Lower lobe of right lung (tissue), 2 donors: ENCODE measurements around the gene NME1. TPM values are rescaled to one million over a fixed set of nuclear protein-coding genes. Genes with fewer than 3 reads are reported as not detected.

Experiments
- ATAC-seq, 2 donors: fragments of 200-7000 bp; cut with Tn5 transposase; one replicate each; pipeline ENCODE4 v1.9.1; 2020 to 2022; ENCODE audit warnings: mild to moderate bottlenecking in 2 of 2, moderate library complexity in 2 of 2
- DNase-seq: peaks from one replicate; pipeline ENCODE4 v3.0.0-alpha.2; 2020
- H3K27ac ChIP-seq: fragments of 200-600 bp; one replicate; pipeline ENCODE4 v1.8.0; 2022
- H3K27me3 ChIP-seq: fragments of 200-600 bp; one replicate; pipeline ENCODE4 v1.8.0; 2022; ENCODE audit warnings: low read depth
- H3K36me3 ChIP-seq: fragments of 200-600 bp; one replicate; pipeline ENCODE4 v1.8.0; 2022; ENCODE audit warnings: mild to moderate bottlenecking
- H3K4me1 ChIP-seq: fragments of 200-600 bp; one replicate; pipeline ENCODE4 v1.8.0; 2022
- H3K4me3 ChIP-seq: fragments of 200-600 bp; one replicate; pipeline ENCODE4 v1.8.0; 2022; ENCODE audit warnings: mild to moderate bottlenecking
- H3K9me3 ChIP-seq: fragments of 200-600 bp; one replicate; pipeline ENCODE4 v1.8.0; 2022
- CTCF ChIP-seq: fragments of 200-600 bp; IDR thresholded peaks from one replicate; pipeline ENCODE4 v1.8.0; 2022; ENCODE audit warnings: antibody characterized with exemption, mild to moderate bottlenecking
- intact Hi-C: fragments of 100-400 bp; cut with DNase I; formaldehyde crosslinking; loops from one replicate; pipeline ENCODE4 v1.11.0; 2022
- total RNA-seq: library from RNA; stranded (reverse); fragmentation: NEBNext Ultra II Directional; extraction: Animal tissue kit (Norgen Biotek cat#: 25700); gene quantifications from one replicate; pipeline ENCODE4 v1.2.1, GENCODE V29; 2021
- donor health status: DM: no; HTN: yes; CAD: no; lungs with severe emphysema.

The NME1 gene
- total RNA-seq, 1 donor from 2014 or later, result 24.0 TPM

- peaks cover 6% of the 10 kb centered on the region for H3K36me3 ChIP-seq
- intact Hi-C loops, result loop anchor here (5.0 kb wide), 1 partner anchor 150 kb away; no protein-coding TSS in a partner anchor
- peak overlapping the region; percentile 81 for H3K27ac ChIP-seq
- no peaks in the 10 kb centered on the region for H3K9me3 ChIP-seq
- DNase-seq, result no peak
- H3K4me3 ChIP-seq, result peak overlapping the region; percentile 42
- TF ChIP-seq CTCF, result no peak
- H3K4me1 ChIP-seq, result peaks cover 20% of the 10 kb centered on the region
- peak in 1 of 2 donors; percentile 12 for ATAC-seq
- H3K27me3 ChIP-seq, result no peaks in the 10 kb centered on the region
These were observed 571 bp upstream of the NME1 start for GRCh38 chr17:51152766-51153209.

GRCh38 chr17:51154176-51154575, 817 bp downstream of the NME1 start:
- H3K36me3 ChIP-seq, result peaks cover 14% of the 10 kb centered on the region
- peaks cover 20% of the 10 kb centered on the region for H3K4me1 ChIP-seq
- intact Hi-C loops, result loop anchor here (5.0 kb wide), 1 partner anchor 152 kb away; no protein-coding TSS in a partner anchor
- H3K27ac ChIP-seq, result peak overlapping the region; percentile 81
- ATAC-seq, result no peak
- peak overlapping the region; percentile 67 for H3K4me3 ChIP-seq
- no peaks in the 10 kb centered on the region for H3K27me3 ChIP-seq
- no peaks in the 10 kb centered on the region for H3K9me3 ChIP-seq
- no peak for TF ChIP-seq CTCF
- no peak for DNase-seq

- TF ChIP-seq CTCF, result no peak
- peaks cover 20% of the 10 kb centered on the region for H3K4me1 ChIP-seq
- no peaks in the 10 kb centered on the region for H3K27me3 ChIP-seq
- intact Hi-C loops, result no loop called here
- ATAC-seq, result no peak
- peaks cover 15% of the 10 kb centered on the region for H3K36me3 ChIP-seq
- DNase-seq, result no peak
- no peak overlapping the region for H3K4me3 ChIP-seq
- no peaks in the 10 kb centered on the region for H3K9me3 ChIP-seq
- no peak overlapping the region for H3K27ac ChIP-seq
These were observed 2.1 kb downstream of the NME1 start for GRCh38 chr17:51155416-51155815.

- Histone ChIP-seq H3K4me1 (peaks cover 4% of the 10 kb centered on the region), H3K36me3 (peaks cover 37% of the 10 kb centered on the region), H3K27ac (no peak overlapping the region), H3K9me3 (no peaks in the 10 kb centered on the region), H3K4me3 (no peak overlapping the region), H3K27me3 (no peaks in the 10 kb centered on the region)
- DNase-seq, result no peak
- no peak for TF ChIP-seq CTCF
- ATAC-seq, result no peak
- intact Hi-C loops, result no loop called here
These were observed 6.2 kb downstream of the NME1 start for GRCh38 chr17:51159604-51160003.

- ATAC-seq (no peak), DNase-seq (no peak)
- Histone ChIP-seq H3K4me1 (peaks cover 7% of the 10 kb centered on the region), H3K27me3 (no peaks in the 10 kb centered on the region), H3K27ac (no peak overlapping the region), H3K4me3 (no peak overlapping the region), H3K9me3 (no peaks in the 10 kb centered on the region), H3K36me3 (peaks cover 37% of the 10 kb centered on the region)
- intact Hi-C loops, result no loop called here
- no peak for TF ChIP-seq CTCF
These were observed 8.2 kb downstream of the NME1 start for GRCh38 chr17:51161541-51161940.
